ENCODE measurements around the gene PANK4. TPM values are rescaled to one million over a fixed set of nuclear protein-coding genes. Genes with fewer than 3 reads are reported as not detected.

Gene PANK4
- total and polyA plus RNA-seq, 2 of the 8 experiments (the other 6 are each of a cell fraction or from before 2014, with no cell fraction given), result 20.1 to 29.7 TPM

DNA sequence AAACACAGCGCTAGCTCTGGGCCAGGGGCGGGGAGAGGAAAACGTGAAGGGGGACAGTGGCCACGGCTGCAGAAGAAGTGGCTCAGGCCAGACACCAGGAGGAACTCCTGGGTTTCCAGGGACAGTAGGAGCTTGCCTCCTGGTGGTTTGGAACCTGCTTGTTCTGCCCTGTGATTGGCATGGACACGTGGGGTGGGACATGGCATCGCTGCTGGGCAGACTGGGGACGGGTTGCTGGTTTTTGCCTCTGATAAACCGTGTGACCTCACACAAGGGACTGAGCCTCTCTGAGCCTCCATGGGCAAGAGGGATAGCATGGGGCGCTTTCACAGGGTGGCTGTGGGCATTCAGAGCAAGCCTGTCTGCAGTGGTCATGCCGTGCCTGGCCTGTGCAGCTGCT, 57.9 kb downstream of the PANK4 start:
- ChIA-PET CTCF (ENCODE audit: partially characterized antibody) (interaction anchor here (0.8 to 3.4 kb wide), 6 partner anchors 12 to 93 kb away, joined by 3 to 14 read pairs (median 4); no protein-coding TSS in a partner anchor), POLR2A (ENCODE audit: partially characterized antibody) (interaction anchor here (1.0 to 1.4 kb wide), 2 partner anchors 33 to 76 kb away, joined by 3 to 4 read pairs; partner anchors contain the start of genes MORN1 and RER1)
- Histone ChIP-seq H3K4me2 (ENCODE audit: insufficient read depth in 1 of 2, low read depth in 2 of 2, low read length in 2 of 2) (no peak overlapping the region), H3K27me3 (replicated peaks in 1 of 4; ENCODE audit: control insufficient read depth in 3 of 4, extremely low read depth in 1 of 4, insufficient read depth in 3 of 4, low read length in 3 of 4) (no peaks in the 10 kb centered on the region; a peak in 2 of 7 replicates), H2BK120ac (replicated peaks; ENCODE audit: low read depth, low read length) (no peak overlapping the region), H4K8ac (ENCODE audit: extremely low read depth, insufficient read depth, low read length) (0 out of 2 replicates have a peak overlapping the region, but pooled peaks have one; percentile 51), H3K36me3 (ENCODE audit: control insufficient read depth in 2 of 4, insufficient read depth in 4 of 4, low read length in 3 of 4) (no peaks in the 10 kb centered on the region), H3K9me3 (ENCODE audit: insufficient read depth in 2 of 2, low read depth in 1 of 2, low read length in 1 of 2) (no peaks in the 10 kb centered on the region), H4K20me1 (replicated peaks in 1 of 2; ENCODE audit: control insufficient read depth in 1 of 2, insufficient read depth in 2 of 2, low read length in 2 of 2) (peaks cover 4% of the 10 kb centered on the region in 2 experiments), H3K9ac (replicated peaks in 1 of 4; ENCODE audit: extremely low read depth in 1 of 4, low read depth in 3 of 4, low read length in 3 of 4) (no peak overlapping the region), H3K4me3 (ENCODE audit: extremely low read depth in 1 of 4, insufficient read depth in 2 of 4, low read depth in 3 of 4, low read length in 4 of 4) (no peak overlapping the region), H4K91ac (replicated peaks; ENCODE audit: insufficient read length, low read length) (no peak overlapping the region), H3K79me2 (ENCODE audit: control insufficient read depth in 1 of 2, insufficient read depth in 2 of 2, low read length in 2 of 2) (no peaks in the 10 kb centered on the region), H3K4ac (replicated peaks; ENCODE audit: insufficient read length, low read depth, low read length) (no peak overlapping the region), H2AK5ac (ENCODE audit: low read depth, low read length) (no peak overlapping the region), H2BK15ac (ENCODE audit: low read length) (no peak overlapping the region), H3K18ac (ENCODE audit: extremely low read depth, low read length) (no peak overlapping the region), H4K5ac (ENCODE audit: insufficient read length, low read depth, low read length) (no peak overlapping the region), H2BK20ac (ENCODE audit: low read length) (no peak overlapping the region), H3K79me1 (ENCODE audit: low read depth, low read length) (no peaks in the 10 kb centered on the region), H2AFZ (ENCODE audit: low read length) (no peak overlapping the region), H2BK5ac (ENCODE audit: low read depth, low read length) (no peak overlapping the region), H3K14ac (ENCODE audit: insufficient read length) (no peak overlapping the region), H3K23ac (ENCODE audit: insufficient read length) (no peak overlapping the region), H3K4me1 (replicated peaks in 1 of 4; ENCODE audit: control insufficient read depth in 3 of 4, insufficient read depth in 4 of 4, low read length in 3 of 4) (peaks cover 0 to 3% (median 0%) of the 10 kb centered on the region in 4 experiments; a peak in 2 of 7 replicates), H2BK12ac (ENCODE audit: low read depth, low read length) (no peak overlapping the region), H3K56ac (replicated peaks; ENCODE audit: insufficient read length, low read depth, low read length) (no peak overlapping the region), H3K23me2 (ENCODE audit: low read depth, low read length) (no peaks in the 10 kb centered on the region; the same call in 1 of the 2 replicates), H3K27ac (ENCODE audit: low read depth, low read length) (no peak overlapping the region)
- FAIRE-seq, result no peak
- DNase-seq (ENCODE audit: low read depth in 1 of 2, low spot score in 2 of 2), result no peak
- 78% methylated on average over 10 of the region's 10 CpGs; no CpG with 5 or more reads in 1 of the 2 experiments for WGBS, 2 experiments (ENCODE audit: extremely low coverage in 1 of 2, insufficient coverage in 1 of 2, insufficient read length in 1 of 2, insufficient replicate concordance in 2 of 2, low coverage in 1 of 2, low lambda C conversion rate in 2 of 2, missing lambda C conversion rate in 1 of 2)
- TF ChIP-seq CBX5 (IDR thresholded peaks at IDR 0.05; ENCODE audit: low read depth, low read length) (no peak), SUZ12 (IDR thresholded peaks at IDR 0.05; ENCODE audit: low read length) (no peak)

Data from H1 (cell line).